Breast epithelium (tissue), 4 donors: ENCODE results near the gene VSIG8. TPM values are rescaled to one million over a fixed set of nuclear protein-coding genes. Genes with fewer than 3 reads are reported as not detected.

ENCODE experiments used
- DNase-seq, 2 donors: peaks; one replicate each; pipeline ENCODE4 v3.0.0-alpha.2; 2019; ENCODE audit warnings: low spot score in 2 of 2
- H3K27ac ChIP-seq, 2 donors: fragments of 200-600 bp; sonication (generic) in 1 of 2; one replicate each; pipeline ENCODE4 v1.5.1; 2016 to 2019; ENCODE audit warnings: mild to moderate bottlenecking in 1 of 2
- H3K27me3 ChIP-seq, 2 donors: fragments of 200-600 bp; sonication (generic) in 1 of 2; one replicate each; pipeline versions ENCODE4 v1.5.1 to v1.6.0; 2017 to 2019; ENCODE audit warnings: control low read depth in 1 of 2, mild to moderate bottlenecking in 1 of 2
- H3K36me3 ChIP-seq: fragments of 200-600 bp; one replicate; pipeline ENCODE4 v1.5.1; 2019
- H3K4me1 ChIP-seq, 2 donors: fragments of 200-600 bp; sonication (generic); one replicate each; pipeline ENCODE4 v1.5.1; 2016 to 2019; ENCODE audit warnings: control low read depth in 1 of 2
- H3K4me3 ChIP-seq, 3 donors: fragments of 200-600 bp; sonication (generic); 1 replicate in 2 of 3; 2 replicates in 1 of 3; pipeline ENCODE4 v1.5.1; 2016 to 2019; ENCODE audit warnings: mild to moderate bottlenecking in 3 of 3, moderate library complexity in 2 of 3
- H3K9me3 ChIP-seq, 2 donors: fragments of 200-600 bp; sonication (generic) in 1 of 2; one replicate each; pipeline ENCODE4 v1.5.1; 2016 to 2019; ENCODE audit warnings: control low read depth in 1 of 2
- POLR2A ChIP-seq: fragments of 450-650 bp; IDR thresholded peaks from one replicate; pipeline ENCODE4 v1.6.1; 2016; ENCODE audit warnings: antibody characterized with exemption, mild to moderate bottlenecking, moderate library complexity
- POLR2AphosphoS5 ChIP-seq, 3 donors: sonication (generic); formaldehyde crosslinking; IDR thresholded peaks; one replicate each; pipeline ENCODE4 v1.6.1; 2017; ENCODE audit warnings: antibody characterized with exemption in 3 of 3
- intact Hi-C: fragments of 100-400 bp; cut with DNase I; formaldehyde crosslinking; loops from one replicate; pipeline ENCODE4 v1.15.1; 2023; ENCODE audit warnings: low total_unique reads
- total RNA-seq, 3 donors: library from RNA; depleted of rRNA; stranded (reverse); fragments of >200 nt; gene quantifications; one replicate each; pipeline ENCODE4 v1.1.0, GENCODE V29; 2016
- TF ChIP-seq, protein P1 (sequence below), 3 donors: fragments of 450-650 bp; IDR thresholded peaks; one replicate each; pipeline ENCODE4 v1.5.1; 2016 to 2017; ENCODE audit warnings: antibody characterized with exemption in 3 of 3, mild to moderate bottlenecking in 3 of 3, moderate library complexity in 3 of 3

The VSIG8 gene
- total RNA-seq, 3 donors from 2014 or later: 0.15 to 0.16 TPM; not detected in 1

DNA sequence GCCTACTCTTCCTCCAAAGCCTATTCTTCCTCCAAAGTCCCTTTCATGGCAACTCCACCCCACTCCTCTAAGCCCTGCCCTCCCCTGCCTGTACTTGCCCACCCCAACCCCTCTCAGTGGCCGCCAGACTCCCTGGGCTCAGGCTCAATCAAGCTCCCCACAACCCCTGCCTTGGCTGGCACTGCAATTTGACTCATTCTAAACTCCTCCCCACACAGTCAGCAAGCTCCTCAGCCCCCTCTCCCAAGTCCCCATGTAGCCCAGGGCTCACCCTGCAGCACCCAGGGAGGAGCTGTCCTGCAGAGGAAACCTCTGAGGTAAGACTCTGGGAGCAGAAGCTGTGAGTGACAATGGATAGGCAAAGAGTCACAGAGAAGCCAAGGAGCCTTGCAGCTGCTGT lies 3.6 kb upstream of the VSIG8 start:
- intact Hi-C loops: no loop called here
- TF ChIP-seq POLR2AphosphoS5 (IDR thresholded peaks at IDR 0.05) (no peak), POLR2A (no peak)
- TF ChIP-seq, protein P1, sequence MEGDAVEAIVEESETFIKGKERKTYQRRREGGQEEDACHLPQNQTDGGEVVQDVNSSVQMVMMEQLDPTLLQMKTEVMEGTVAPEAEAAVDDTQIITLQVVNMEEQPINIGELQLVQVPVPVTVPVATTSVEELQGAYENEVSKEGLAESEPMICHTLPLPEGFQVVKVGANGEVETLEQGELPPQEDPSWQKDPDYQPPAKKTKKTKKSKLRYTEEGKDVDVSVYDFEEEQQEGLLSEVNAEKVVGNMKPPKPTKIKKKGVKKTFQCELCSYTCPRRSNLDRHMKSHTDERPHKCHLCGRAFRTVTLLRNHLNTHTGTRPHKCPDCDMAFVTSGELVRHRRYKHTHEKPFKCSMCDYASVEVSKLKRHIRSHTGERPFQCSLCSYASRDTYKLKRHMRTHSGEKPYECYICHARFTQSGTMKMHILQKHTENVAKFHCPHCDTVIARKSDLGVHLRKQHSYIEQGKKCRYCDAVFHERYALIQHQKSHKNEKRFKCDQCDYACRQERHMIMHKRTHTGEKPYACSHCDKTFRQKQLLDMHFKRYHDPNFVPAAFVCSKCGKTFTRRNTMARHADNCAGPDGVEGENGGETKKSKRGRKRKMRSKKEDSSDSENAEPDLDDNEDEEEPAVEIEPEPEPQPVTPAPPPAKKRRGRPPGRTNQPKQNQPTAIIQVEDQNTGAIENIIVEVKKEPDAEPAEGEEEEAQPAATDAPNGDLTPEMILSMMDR (IDR thresholded peaks at IDR 0.05): no peak
- H3K27ac ChIP-seq: no peak overlapping the region
- no peak overlapping the region for H3K4me3 ChIP-seq
- no peaks in the 10 kb centered on the region for H3K27me3 ChIP-seq
- no peaks in the 10 kb centered on the region for H3K9me3 ChIP-seq
- no peak for DNase-seq
- H3K4me1 ChIP-seq: peaks cover 2 to 15% of the 10 kb centered on the region in 2 donors
- H3K36me3 ChIP-seq: no peaks in the 10 kb centered on the region

DNA sequence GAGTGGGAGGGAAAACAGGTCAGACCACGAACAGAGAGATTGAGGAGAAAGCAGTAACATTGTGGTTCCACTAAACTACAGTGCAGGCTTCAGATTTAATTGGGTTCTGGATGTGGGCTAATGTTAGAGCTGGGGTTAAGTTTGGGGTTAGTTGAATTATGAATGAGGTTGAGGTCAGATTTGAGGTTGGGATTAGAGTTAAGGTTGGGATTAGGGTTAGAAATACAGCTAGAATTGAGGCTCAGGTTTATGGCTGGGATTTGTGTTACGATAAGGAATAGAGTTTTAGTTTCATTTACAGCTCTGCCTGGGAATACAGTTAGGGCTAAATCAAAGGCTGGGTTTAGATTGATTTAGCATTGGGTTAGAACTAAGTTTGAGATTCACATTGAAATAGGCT lies 1.8 kb upstream of the VSIG8 start:
- TF ChIP-seq POLR2A (no peak), POLR2AphosphoS5 (IDR thresholded peaks at IDR 0.05) (no peak)
- TF ChIP-seq, protein P1 (IDR thresholded peaks at IDR 0.05): no peak
- Histone ChIP-seq H3K36me3 (no peaks in the 10 kb centered on the region), H3K4me1 (peaks cover 2 to 15% of the 10 kb centered on the region in 2 donors), H3K4me3 (no peak overlapping the region), H3K27ac (no peak overlapping the region), H3K9me3 (no peaks in the 10 kb centered on the region), H3K27me3 (no peaks in the 10 kb centered on the region)
- intact Hi-C loops: no loop called here
- DNase-seq: no peak

DNA sequence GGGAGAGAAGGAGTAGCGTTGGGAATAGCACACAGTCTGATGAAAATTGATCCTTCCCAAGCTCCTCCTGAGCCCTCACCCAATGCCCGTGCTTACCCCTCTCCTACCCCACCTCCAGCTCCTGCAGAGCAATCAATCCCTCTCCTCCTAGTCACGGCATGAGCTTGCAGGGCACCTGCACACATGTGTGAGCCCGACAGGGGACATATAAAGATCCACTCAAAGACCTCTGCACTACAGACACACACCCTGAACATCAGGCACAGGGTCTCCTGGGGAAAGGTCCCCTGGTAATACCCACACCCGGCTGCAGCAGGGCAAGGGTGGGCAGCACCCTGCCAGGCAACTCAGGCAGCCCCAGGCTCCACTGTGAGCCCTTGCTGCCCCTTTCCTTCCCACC lies 426 bp downstream of the VSIG8 start:
- H3K9me3 ChIP-seq: no peaks in the 10 kb centered on the region
- no peaks in the 10 kb centered on the region for H3K27me3 ChIP-seq
- intact Hi-C loops: no loop called here
- H3K4me1 ChIP-seq: no peaks in the 10 kb centered on the region
- H3K36me3 ChIP-seq: no peaks in the 10 kb centered on the region
- DNase-seq: no peak
- no peak overlapping the region for H3K27ac ChIP-seq
- no peak overlapping the region for H3K4me3 ChIP-seq
- TF ChIP-seq, protein P1 (IDR thresholded peaks at IDR 0.05): no peak
- TF ChIP-seq POLR2A (no peak), POLR2AphosphoS5 (IDR thresholded peaks at IDR 0.05) (no peak)

DNA sequence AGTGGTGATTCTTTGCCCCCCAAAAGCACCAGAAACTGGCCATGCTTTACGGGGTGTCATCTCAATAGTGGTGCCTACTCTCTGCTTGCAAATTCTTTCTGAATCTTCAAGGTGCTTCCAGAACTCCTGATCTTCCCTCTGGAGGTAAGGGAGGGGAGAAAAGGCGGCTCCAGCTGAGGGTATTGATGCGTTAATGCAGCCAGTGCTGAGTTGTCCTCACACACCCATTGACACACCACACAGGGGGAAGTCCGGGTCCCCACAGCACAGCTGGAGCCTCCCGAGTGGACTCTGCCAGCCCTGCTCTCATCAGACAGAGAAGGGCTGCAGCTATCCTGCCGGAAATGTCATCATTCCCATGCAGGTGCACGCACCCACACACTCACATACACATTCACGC lies 1.2 kb downstream of the VSIG8 start:
- Histone ChIP-seq H3K4me1 (no peaks in the 10 kb centered on the region), H3K27me3 (no peaks in the 10 kb centered on the region), H3K4me3 (no peak overlapping the region), H3K27ac (no peak overlapping the region), H3K9me3 (no peaks in the 10 kb centered on the region), H3K36me3 (no peaks in the 10 kb centered on the region)
- intact Hi-C loops: no loop called here
- TF ChIP-seq POLR2AphosphoS5 (IDR thresholded peaks at IDR 0.05): no peak
- TF ChIP-seq, protein P1 (IDR thresholded peaks at IDR 0.05): no peak
- no peak for TF ChIP-seq POLR2A
- DNase-seq: no peak

DNA sequence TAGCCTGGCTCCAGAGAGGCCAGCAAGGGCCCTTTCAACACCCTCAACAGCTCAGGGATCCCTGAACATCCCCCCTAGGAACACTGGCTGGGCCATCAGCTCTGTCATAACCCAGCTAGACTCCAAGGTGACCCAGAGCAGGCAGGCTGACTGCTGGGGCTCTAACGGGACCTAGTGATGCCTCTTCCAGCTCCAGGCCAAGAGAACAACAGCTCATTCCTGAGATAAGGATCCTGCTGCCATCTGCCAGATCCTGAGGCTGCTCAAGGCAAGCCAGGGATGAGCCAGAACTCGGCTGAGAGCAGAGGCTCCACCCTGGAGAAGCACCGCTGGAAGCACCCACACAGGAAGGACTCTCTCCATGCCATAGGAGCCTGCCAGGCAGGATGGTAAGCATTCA lies 2.0 kb downstream of the VSIG8 start:
- intact Hi-C loops: no loop called here
- H3K4me1 ChIP-seq: no peaks in the 10 kb centered on the region
- no peaks in the 10 kb centered on the region for H3K36me3 ChIP-seq
- H3K4me3 ChIP-seq: no peak overlapping the region
- no peaks in the 10 kb centered on the region for H3K27me3 ChIP-seq
- no peak for DNase-seq
- H3K9me3 ChIP-seq: no peaks in the 10 kb centered on the region
- TF ChIP-seq POLR2A: no peak
- no peak for TF ChIP-seq POLR2AphosphoS5 (IDR thresholded peaks at IDR 0.05)
- TF ChIP-seq, protein P1 (IDR thresholded peaks at IDR 0.05): no peak
- H3K27ac ChIP-seq: no peak overlapping the region
